H1 (cell line): ENCODE data around the gene GRM1. TPM values are rescaled to one million over a fixed set of nuclear protein-coding genes. Genes with fewer than 3 reads are reported as not detected.

Experiments used
- CTCF ChIA-PET: fragments of 300-600 bp; sonication (Branson Sonifier 250); formaldehyde crosslinking; loops from one replicate; lab custom pipeline; 2021; ENCODE audit not compliant: partially characterized antibody; lab: Charles Lee
- POLR2A ChIA-PET: fragments of 300-600 bp; sonication (Branson Sonifier 250); formaldehyde crosslinking; loops from one replicate; lab custom pipeline; 2021; ENCODE audit warnings: inconsistent platforms; ENCODE audit not compliant: partially characterized antibody; lab: Charles Lee
- DNase-seq, 2 experiments: peaks; one replicate each; pipeline versions ENCODE4 v3.0.0 to v3.0.0-alpha.2; 2010 to 2022; ENCODE audit warnings: low spot score in 2 of 2, low read depth in 1 of 2, mixed read lengths in 1 of 2
- FAIRE-seq: peaks from 2 replicates; lab custom pipeline; 2011; peaks lifted over from hg19 to GRCh38; lab: Jason Lieb, UNC
- H2AFZ ChIP-seq: 2 replicates; pipeline ENCODE4 v1.8.1; 2012; ENCODE audit warnings: low read length, inconsistent platforms
- H2AK5ac ChIP-seq: 2 replicates; pipeline ENCODE4 v1.6.1; 2013; ENCODE audit warnings: low read depth, low read length
- H2BK120ac ChIP-seq: replicated peaks from 2 replicates; pipeline ENCODE3; 2013; ENCODE audit warnings: low read depth, low read length, inconsistent platforms
- H2BK12ac ChIP-seq: 2 replicates; pipeline ENCODE4 v1.6.1; 2013; ENCODE audit warnings: low read depth, low read length
- H2BK15ac ChIP-seq: 2 replicates; pipeline ENCODE4 v1.6.1; 2013; ENCODE audit warnings: low read length
- H2BK20ac ChIP-seq: 2 replicates; pipeline ENCODE4 v1.6.1; 2013; ENCODE audit warnings: low read length
- H2BK5ac ChIP-seq: 2 replicates; pipeline ENCODE4 v1.6.1; 2013; ENCODE audit warnings: low read depth, low read length
- H3K14ac ChIP-seq: 2 replicates; pipeline ENCODE4 v1.6.1; 2013; ENCODE audit warnings: inconsistent platforms; ENCODE audit not compliant: insufficient read length
- H3K18ac ChIP-seq: 2 replicates; pipeline ENCODE4 v1.6.1; 2013; ENCODE audit warnings: low read length; ENCODE audit errors: extremely low read depth
- H3K23ac ChIP-seq: 2 replicates; pipeline ENCODE4 v1.6.1; 2013; ENCODE audit warnings: inconsistent platforms; ENCODE audit not compliant: insufficient read length
- H3K23me2 ChIP-seq: 2 replicates; pipeline ENCODE4 v1.6.1; 2013; ENCODE audit warnings: low read depth, low read length
- H3K27ac ChIP-seq: 2 replicates; pipeline ENCODE4 v1.6.1; 2011; ENCODE audit warnings: low read depth, low read length, inconsistent platforms
- H3K27me3 ChIP-seq, 4 experiments: replicated peaks in 1 of 4; 1 replicate in 1 of 4; 2 replicates in 3 of 4; pipeline versions ENCODE4 v1.6.1 to v1.8.1; 2011 to 2013; ENCODE audit warnings: low read length in 3 of 4, mild to moderate bottlenecking in 3 of 4, inconsistent platforms in 2 of 4, mixed read lengths in 2 of 4, moderate library complexity in 1 of 4; ENCODE audit not compliant: control insufficient read depth in 3 of 4, insufficient read depth in 3 of 4; ENCODE audit errors: extremely low read depth in 1 of 4
- H3K36me3 ChIP-seq, 4 experiments: 2 replicates each; pipeline versions ENCODE4 v1.6.1 to v1.8.1; 2011 to 2013; ENCODE audit warnings: mild to moderate bottlenecking in 4 of 4, low read length in 3 of 4, moderate library complexity in 2 of 4, control low read depth in 1 of 4, inconsistent platforms in 1 of 4; ENCODE audit not compliant: insufficient read depth in 4 of 4, control insufficient read depth in 2 of 4
- H3K4ac ChIP-seq: replicated peaks from 2 replicates; pipeline ENCODE3; 2013; ENCODE audit warnings: low read length, low read depth, mixed read lengths, inconsistent platforms; ENCODE audit not compliant: insufficient read length
- H3K4me1 ChIP-seq, 4 experiments: replicated peaks in 1 of 4; 1 replicate in 1 of 4; 2 replicates in 3 of 4; pipeline versions ENCODE4 v1.6.1 to v1.8.1; 2011 to 2013; ENCODE audit warnings: low read length in 3 of 4, inconsistent platforms in 2 of 4, mixed read lengths in 1 of 4; ENCODE audit not compliant: insufficient read depth in 4 of 4, control insufficient read depth in 3 of 4
- H3K4me2 ChIP-seq, 2 experiments: 2 replicates each; pipeline versions ENCODE4 v1.6.1 to v1.8.1; 2011 to 2013; ENCODE audit warnings: low read depth in 2 of 2, low read length in 2 of 2, control low read depth in 1 of 2, inconsistent platforms in 1 of 2, mild to moderate bottlenecking in 1 of 2; ENCODE audit not compliant: insufficient read depth in 1 of 2
- H3K4me3 ChIP-seq, 4 experiments: fragments of 200-600, 300-600 bp in 1 of 4; sonication (generic), shearing (Covaris generic), sonication (Bioruptor Twin) in 1 of 4; 2 replicates each; pipeline versions ENCODE4 v1.5.1 to v1.8.1; 2011 to 2016; ENCODE audit warnings: low read length in 4 of 4, low read depth in 3 of 4, control low read depth in 2 of 4, inconsistent platforms in 2 of 4, mild to moderate bottlenecking in 2 of 4, mixed read lengths in 1 of 4, moderate library complexity in 1 of 4; ENCODE audit not compliant: insufficient read depth in 2 of 4; ENCODE audit errors: extremely low read depth in 1 of 4
- H3K56ac ChIP-seq: replicated peaks from 2 replicates; pipeline ENCODE3; 2013; ENCODE audit warnings: low read depth, mild to moderate bottlenecking, mixed read lengths, low read length, inconsistent platforms; ENCODE audit not compliant: insufficient read length
- H3K79me1 ChIP-seq: 2 replicates; pipeline ENCODE4 v1.6.1; 2013; ENCODE audit warnings: low read depth, low read length, control low read depth
- H3K79me2 ChIP-seq, 2 experiments: 2 replicates each; pipeline versions ENCODE4 v1.6.1 to v1.8.1; 2012 to 2013; ENCODE audit warnings: low read length in 2 of 2, mild to moderate bottlenecking in 2 of 2, inconsistent platforms in 1 of 2; ENCODE audit not compliant: insufficient read depth in 2 of 2, control insufficient read depth in 1 of 2
- H3K9ac ChIP-seq, 4 experiments: replicated peaks in 1 of 4; 1 replicate in 1 of 4; 2 replicates in 3 of 4; pipeline versions ENCODE4 v1.6.1 to v1.8.1; 2011 to 2013; ENCODE audit warnings: low read depth in 3 of 4, low read length in 3 of 4, control low read depth in 2 of 4, mild to moderate bottlenecking in 2 of 4, moderate library complexity in 2 of 4, inconsistent platforms in 1 of 4; ENCODE audit errors: extremely low read depth in 1 of 4
- H3K9me3 ChIP-seq, 2 experiments: 2 replicates each; pipeline versions ENCODE4 v1.6.1 to v1.8.1; 2012 to 2013; ENCODE audit warnings: mild to moderate bottlenecking in 2 of 2, moderate library complexity in 2 of 2, control low read depth in 1 of 2, inconsistent platforms in 1 of 2, low read depth in 1 of 2, low read length in 1 of 2, mixed read lengths in 1 of 2; ENCODE audit not compliant: insufficient read depth in 2 of 2
- H4K20me1 ChIP-seq, 2 experiments: replicated peaks in 1 of 2; 2 replicates each; pipeline versions ENCODE3 to v1.8.1; 2011 to 2013; ENCODE audit warnings: inconsistent platforms in 2 of 2, low read length in 2 of 2, mild to moderate bottlenecking in 1 of 2; ENCODE audit not compliant: insufficient read depth in 2 of 2, control insufficient read depth in 1 of 2
- H4K5ac ChIP-seq: 2 replicates; pipeline ENCODE4 v1.6.1; 2013; ENCODE audit warnings: low read length, low read depth, mixed read lengths, inconsistent platforms; ENCODE audit not compliant: insufficient read length
- H4K8ac ChIP-seq: 2 replicates; pipeline ENCODE4 v1.8.0; 2013; ENCODE audit warnings: mild to moderate bottlenecking, moderate library complexity, low read length, inconsistent platforms; ENCODE audit not compliant: insufficient read depth; ENCODE audit errors: extremely low read depth
- H4K91ac ChIP-seq: replicated peaks from 2 replicates; pipeline ENCODE3; 2013; ENCODE audit warnings: low read length, mixed read lengths, inconsistent platforms; ENCODE audit not compliant: insufficient read length
- ASH2L ChIP-seq: fragments of 200-600, 300-600 bp; sonication (generic); IDR thresholded peaks from one replicate; pipeline ENCODE4 v1.7.1; 2017; ENCODE audit warnings: low read length
- JUN ChIP-seq: IDR thresholded peaks from 2 replicates; pipeline ENCODE4 v1.6.1; 2011; ENCODE audit warnings: low read depth, mild to moderate bottlenecking, improper control_type of control experiment, low read length
- KDM4A ChIP-seq: IDR thresholded peaks from one replicate; pipeline ENCODE4 v1.7.1; 2012; ENCODE audit warnings: low read depth, mild to moderate bottlenecking, moderate library complexity, low read length, inconsistent platforms; ENCODE audit not compliant: severe bottlenecking
- MAFK ChIP-seq: IDR thresholded peaks from 2 replicates; pipeline ENCODE4 v1.6.1; 2012; ENCODE audit warnings: low read depth, mild to moderate bottlenecking, improper control_type of control experiment, low read length
- POLR2AphosphoS5 ChIP-seq: IDR thresholded peaks from 2 replicates; pipeline ENCODE4 v1.6.1; 2011; ENCODE audit warnings: low read depth, low read length
- RBBP5 ChIP-seq: IDR thresholded peaks from 2 replicates; pipeline ENCODE4 v1.7.1; 2012; ENCODE audit warnings: low read depth, mild to moderate bottlenecking, inconsistent platforms, low read length, moderate library complexity, borderline replicate concordance
- SIN3A ChIP-seq, 2 experiments: IDR thresholded peaks in 1 of 2; conservative IDR thresholded peaks in 1 of 2; 2 replicates each; pipeline ENCODE4 v1.6.1; 2011 to 2012; ENCODE audit warnings: low read length in 2 of 2, improper control_type of control experiment in 1 of 2, low read depth in 1 of 2, mild to moderate bottlenecking in 1 of 2
- TAF1 ChIP-seq: IDR thresholded peaks from 2 replicates; pipeline ENCODE4 v1.6.1; 2011; ENCODE audit warnings: mild to moderate bottlenecking, low read depth, low read length
- WGBS, 2 experiments: shearing (Covaris generic) in 1 of 2; methylation state at CpG; one replicate each; pipeline versions ENCODE4 v1.1.6 to v1.1.7; 2013 to 2015; ENCODE audit warnings: low lambda C conversion rate in 2 of 2, mixed read lengths in 2 of 2, inconsistent platforms in 1 of 2, low coverage in 1 of 2, missing lambda C conversion rate in 1 of 2; ENCODE audit not compliant: insufficient replicate concordance in 2 of 2, insufficient coverage in 1 of 2, insufficient read length in 1 of 2; ENCODE audit errors: extremely low coverage in 1 of 2, missing lambda C conversion rate in 1 of 2; 5-methylcytosine and 5-hydroxymethylcytosine counted together
- polyA plus RNA-seq, 7 experiments: library from polyadenylated mRNA; depleted of rRNA in 3 of 7; stranded (reverse) in 5 of 7; unstranded in 2 of 7; fragments of >200 nt in 5 of 7; fragments of 200-250 nt in 2 of 7; gene quantifications; 1 replicate in 5 of 7; 2 replicates in 1 of 7; 4 replicates in 1 of 7; pipeline versions ENCODE4 v1.2.1 to v1.2.3, GENCODE V29; 2011 to 2013; ENCODE audit warnings: missing spikeins in 2 of 7, mixed read lengths in 2 of 7
- total RNA-seq: library from RNA; stranded (reverse); fragmentation: NEBNext Ultra II Directional; extraction: Animal tissue kit (Norgen Biotek cat#: 25700); gene quantifications from 2 replicates; pipeline ENCODE4 v1.2.1, GENCODE V29; 2021

The GRM1 gene
- total and polyA plus RNA-seq, 2 of the 8 experiments (the other 6 are each of a cell fraction or from before 2014, with no cell fraction given), result 0.15 to 1.3 TPM

GRCh38 chr6:146066506-146066905 is 37.6 kb downstream of the GRM1 start:
- Histone ChIP-seq H2BK5ac (no peak overlapping the region), H3K9ac (no peak overlapping the region), H3K56ac (no peak overlapping the region), H3K36me3 (no peaks in the 10 kb centered on the region), H3K4me2 (no peak overlapping the region), H2BK15ac (no peak overlapping the region), H3K14ac (no peak overlapping the region), H3K23me2 (no peaks in the 10 kb centered on the region), H3K27me3 (no peaks in the 10 kb centered on the region)
- POLR2A ChIA-PET, result no interaction called here
- TF ChIP-seq KDM4A (no peak), TAF1 (no peak), ASH2L (no peak), JUN (no peak), SIN3A (conservative IDR thresholded peaks at IDR 0.05 in 1 of 2, IDR thresholded peaks at IDR 0.05 in 1 of 2; ENCODE audit: low read depth in 1 of 2, low read length in 2 of 2) (no peak), RBBP5 (no peak), MAFK (no peak), POLR2AphosphoS5 (no peak)
- TF ChIP-seq, all 59 proteins: peak for 0
- DNase-seq (no peak), FAIRE-seq (no peak)
- CTCF ChIA-PET, result interaction anchor here (0.9 kb wide), 1 partner anchor 17 kb away, joined by 3 read pairs; no protein-coding TSS in a partner anchor
- Histone ChIP-seq H3K4ac (no peak overlapping the region), H3K9me3 (no peaks in the 10 kb centered on the region), H4K91ac (no peak overlapping the region), H4K5ac (no peak overlapping the region), H4K20me1 (no peaks in the 10 kb centered on the region), H3K4me3 (peak overlapping the region in 1 of 4 experiments; percentile 1; a peak in 1 of 8 replicates), H2BK12ac (no peak overlapping the region), H3K79me2 (no peaks in the 10 kb centered on the region), H3K4me1 (0 out of 7 replicates have a peak, but pooled peaks cover 0 to 2% (median 0%) of the 10 kb centered on the region in 4 experiments), H4K8ac (no peak overlapping the region), H2BK20ac (no peak overlapping the region), H2BK120ac (no peak overlapping the region), H3K18ac (no peak overlapping the region), H3K23ac (no peak overlapping the region), H2AK5ac (no peak overlapping the region), H2AFZ (no peak overlapping the region), H3K79me1 (no peaks in the 10 kb centered on the region), H3K27ac (no peak overlapping the region)
- WGBS, 2 experiments, result 88% methylated on average over 1 of the region's 1 CpG; no CpG with 5 or more reads in 1 of the 2 experiments
